Measurements from ENCODE around the gene OSBPL5. TPM values are rescaled to one million over a fixed set of nuclear protein-coding genes. Genes with fewer than 3 reads are reported as not detected.

The OSBPL5 gene
- total and polyA plus RNA-seq, 2 of the 4 experiments (the other 2 are of a cell fraction): 14.9 to 22.3 TPM

- TF ChIP-seq CEBPB (IDR thresholded peaks at IDR 0.05; ENCODE audit: low read depth, low read length) (no peak), USF2 (IDR thresholded peaks at IDR 0.05; ENCODE audit: low read depth, low read length) (no peak), POLR2A (IDR thresholded peaks at IDR 0.05; ENCODE audit: low read depth, low read length) (no peak), MXI1 (IDR thresholded peaks at IDR 0.05; ENCODE audit: borderline replicate concordance, low read depth, low read length) (no peak), ELK1 (IDR thresholded peaks at IDR 0.05; ENCODE audit: borderline replicate concordance, low read depth, low read length) (no peak), SMC3 (IDR thresholded peaks at IDR 0.05; ENCODE audit: low read depth, low read length) (no peak), MAZ (IDR thresholded peaks at IDR 0.05; ENCODE audit: borderline replicate concordance, low read depth, low read length) (no peak), FOS (IDR thresholded peaks at IDR 0.05; ENCODE audit: low read depth, low read length) (no peak), NFE2L2 (IDR thresholded peaks at IDR 0.05; ENCODE audit: low read depth, low read length) (no peak), BHLHE40 (IDR thresholded peaks at IDR 0.05; ENCODE audit: low read depth, low read length) (no peak), RFX5 (IDR thresholded peaks at IDR 0.05; ENCODE audit: low read depth, low read length) (no peak), RCOR1 (IDR thresholded peaks at IDR 0.05; ENCODE audit: insufficient replicate concordance, low read length) (no peak), RAD21 (IDR thresholded peaks at IDR 0.05; ENCODE audit: low read length) (no peak)
- TF ChIP-seq, protein P1, sequence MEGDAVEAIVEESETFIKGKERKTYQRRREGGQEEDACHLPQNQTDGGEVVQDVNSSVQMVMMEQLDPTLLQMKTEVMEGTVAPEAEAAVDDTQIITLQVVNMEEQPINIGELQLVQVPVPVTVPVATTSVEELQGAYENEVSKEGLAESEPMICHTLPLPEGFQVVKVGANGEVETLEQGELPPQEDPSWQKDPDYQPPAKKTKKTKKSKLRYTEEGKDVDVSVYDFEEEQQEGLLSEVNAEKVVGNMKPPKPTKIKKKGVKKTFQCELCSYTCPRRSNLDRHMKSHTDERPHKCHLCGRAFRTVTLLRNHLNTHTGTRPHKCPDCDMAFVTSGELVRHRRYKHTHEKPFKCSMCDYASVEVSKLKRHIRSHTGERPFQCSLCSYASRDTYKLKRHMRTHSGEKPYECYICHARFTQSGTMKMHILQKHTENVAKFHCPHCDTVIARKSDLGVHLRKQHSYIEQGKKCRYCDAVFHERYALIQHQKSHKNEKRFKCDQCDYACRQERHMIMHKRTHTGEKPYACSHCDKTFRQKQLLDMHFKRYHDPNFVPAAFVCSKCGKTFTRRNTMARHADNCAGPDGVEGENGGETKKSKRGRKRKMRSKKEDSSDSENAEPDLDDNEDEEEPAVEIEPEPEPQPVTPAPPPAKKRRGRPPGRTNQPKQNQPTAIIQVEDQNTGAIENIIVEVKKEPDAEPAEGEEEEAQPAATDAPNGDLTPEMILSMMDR (conservative IDR thresholded peaks at IDR 0.05; ENCODE audit: low read depth, low read length): no peak
- ATAC-seq (ENCODE audit: low read depth) (no peak), DNase-seq (no peak)
- Histone ChIP-seq H3K23ac (ENCODE audit: low read depth, low read length) (no peak overlapping the region), H4K8ac (ENCODE audit: low read depth in 2 of 2, low read length in 2 of 2) (no peak overlapping the region), H2AK5ac (ENCODE audit: low read depth, low read length) (no peak overlapping the region), H3K79me1 (ENCODE audit: low read depth in 1 of 2, low read length in 2 of 2) (peaks cover 47 to 81% of the 10 kb centered on the region in 2 experiments), H3K56ac (ENCODE audit: extremely low read depth, insufficient read depth, low read length) (no peak overlapping the region), H3K4me2 (ENCODE audit: low read depth, low read length) (no peak overlapping the region), H4K91ac (ENCODE audit: insufficient read depth, low read depth, low read length) (no peak overlapping the region), H3K4me3 (ENCODE audit: insufficient read depth, low read depth, low read length) (no peak overlapping the region), H2BK120ac (ENCODE audit: low read depth, low read length) (no peak overlapping the region), H2AFZ (replicated peaks; ENCODE audit: low read length, poor library complexity) (peak overlapping the region; percentile 6), H3K27ac (ENCODE audit: insufficient read depth, low read length) (no peak overlapping the region), H4K20me1 (ENCODE audit: insufficient read depth, low read length) (peaks cover 76% of the 10 kb centered on the region), H2BK15ac (ENCODE audit: low read depth, low read length) (no peak overlapping the region), H3K9me1 (ENCODE audit: insufficient read depth, low read length) (no peaks in the 10 kb centered on the region; the same call in 1 of the 2 replicates), H4K5ac (ENCODE audit: low read depth, low read length) (no peak overlapping the region), H3K14ac (replicated peaks; ENCODE audit: low read depth, low read length) (no peak overlapping the region), H2BK5ac (ENCODE audit: low read depth, low read length, poor library complexity, severe bottlenecking) (no peak overlapping the region), H3K36me3 (ENCODE audit: control insufficient read depth, insufficient read depth, low read length) (peaks cover 67% of the 10 kb centered on the region), H3K4me1 (ENCODE audit: control insufficient read depth, insufficient read depth, low read length) (no peaks in the 10 kb centered on the region), H2BK20ac (ENCODE audit: low read depth, low read length) (no peak overlapping the region), H2AK9ac (replicated peaks; ENCODE audit: low read depth, low read length, poor library complexity) (no peak overlapping the region), H3K9ac (ENCODE audit: low read depth, low read length) (no peak overlapping the region), H3K4ac (ENCODE audit: low read depth, low read length) (no peak overlapping the region), H3K9me3 (ENCODE audit: control insufficient read depth, insufficient read depth, low read length) (no peaks in the 10 kb centered on the region), H3K27me3 (ENCODE audit: control insufficient read depth, insufficient read depth, low read length) (no peaks in the 10 kb centered on the region), H3K18ac (ENCODE audit: low read depth, low read length) (no peak overlapping the region)
- in situ Hi-C loops (cut with MboI; ENCODE audit: low sequenced_read_pairs): no loop called here
- dilution Hi-C loops (cut with HindIII; ENCODE audit: low sequenced_read_pairs, unreplicated experiment): no loop called here
- POLR2A ChIA-PET (ENCODE audit: unreplicated experiment): no interaction called here
- 94% methylated on average over 6 of the region's 12 CpGs; no CpG with 5 or more reads in 1 of the 2 experiments for WGBS, 2 experiments (ENCODE audit: extremely low coverage in 2 of 2, insufficient read length in 1 of 2)
- intact Hi-C loops (cut with micrococcal nuclease): loop anchor here (1.0 to 10.0 kb wide), 3 partner anchors 54 to 367 kb away; no protein-coding TSS in a partner anchor
- CTCF ChIA-PET: interaction anchor here (1.1 to 2.0 kb wide), 3 partner anchors 9 to 53 kb away, joined by 4 to 11 read pairs (median 5); no protein-coding TSS in a partner anchor
- BruUV-seq (replicated peaks): no TSS peak
These were observed 127.2 kb downstream of the OSBPL5 start for GRCh38 chr11:3037945-3038271.

Measured in IMR-90 (cell line).